Left renal cortex interstitium (tissue), 4 donors: Measurements from ENCODE around the gene PDS5B. TPM values are rescaled to one million over a fixed set of nuclear protein-coding genes. Genes with fewer than 3 reads are reported as not detected.
A peak's percentile ranks its signal among the peaks of the same experiment; 100 is the strongest.
"Not testable (repeated sequence)": the region's sequence is repeated elsewhere in the genome, so short reads cannot be mapped to it uniquely, and the experiment has no call there.

Experiments
- DNase-seq, 4 donors: peaks; one replicate each; pipeline ENCODE4 v3.0.0-alpha.2; 2013; ENCODE audit warnings: low read depth in 4 of 4, low spot score in 2 of 4, missing footprints in 1 of 4
- polyA plus RNA-seq, 4 donors: library from polyadenylated mRNA; unstranded; fragments of 120-200 nt; gene quantifications; one replicate each; pipeline ENCODE4 v1.2.1, GENCODE V29; 2013; ENCODE audit not compliant: insufficient read length in 4 of 4

Gene PDS5B, protein sequence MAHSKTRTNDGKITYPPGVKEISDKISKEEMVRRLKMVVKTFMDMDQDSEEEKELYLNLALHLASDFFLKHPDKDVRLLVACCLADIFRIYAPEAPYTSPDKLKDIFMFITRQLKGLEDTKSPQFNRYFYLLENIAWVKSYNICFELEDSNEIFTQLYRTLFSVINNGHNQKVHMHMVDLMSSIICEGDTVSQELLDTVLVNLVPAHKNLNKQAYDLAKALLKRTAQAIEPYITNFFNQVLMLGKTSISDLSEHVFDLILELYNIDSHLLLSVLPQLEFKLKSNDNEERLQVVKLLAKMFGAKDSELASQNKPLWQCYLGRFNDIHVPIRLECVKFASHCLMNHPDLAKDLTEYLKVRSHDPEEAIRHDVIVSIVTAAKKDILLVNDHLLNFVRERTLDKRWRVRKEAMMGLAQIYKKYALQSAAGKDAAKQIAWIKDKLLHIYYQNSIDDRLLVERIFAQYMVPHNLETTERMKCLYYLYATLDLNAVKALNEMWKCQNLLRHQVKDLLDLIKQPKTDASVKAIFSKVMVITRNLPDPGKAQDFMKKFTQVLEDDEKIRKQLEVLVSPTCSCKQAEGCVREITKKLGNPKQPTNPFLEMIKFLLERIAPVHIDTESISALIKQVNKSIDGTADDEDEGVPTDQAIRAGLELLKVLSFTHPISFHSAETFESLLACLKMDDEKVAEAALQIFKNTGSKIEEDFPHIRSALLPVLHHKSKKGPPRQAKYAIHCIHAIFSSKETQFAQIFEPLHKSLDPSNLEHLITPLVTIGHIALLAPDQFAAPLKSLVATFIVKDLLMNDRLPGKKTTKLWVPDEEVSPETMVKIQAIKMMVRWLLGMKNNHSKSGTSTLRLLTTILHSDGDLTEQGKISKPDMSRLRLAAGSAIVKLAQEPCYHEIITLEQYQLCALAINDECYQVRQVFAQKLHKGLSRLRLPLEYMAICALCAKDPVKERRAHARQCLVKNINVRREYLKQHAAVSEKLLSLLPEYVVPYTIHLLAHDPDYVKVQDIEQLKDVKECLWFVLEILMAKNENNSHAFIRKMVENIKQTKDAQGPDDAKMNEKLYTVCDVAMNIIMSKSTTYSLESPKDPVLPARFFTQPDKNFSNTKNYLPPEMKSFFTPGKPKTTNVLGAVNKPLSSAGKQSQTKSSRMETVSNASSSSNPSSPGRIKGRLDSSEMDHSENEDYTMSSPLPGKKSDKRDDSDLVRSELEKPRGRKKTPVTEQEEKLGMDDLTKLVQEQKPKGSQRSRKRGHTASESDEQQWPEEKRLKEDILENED (N-terminal part only)
- 10 to 100 TPM; 64.3 to 75.1 (median 70.6) TPM for polyA plus RNA-seq

DNA sequence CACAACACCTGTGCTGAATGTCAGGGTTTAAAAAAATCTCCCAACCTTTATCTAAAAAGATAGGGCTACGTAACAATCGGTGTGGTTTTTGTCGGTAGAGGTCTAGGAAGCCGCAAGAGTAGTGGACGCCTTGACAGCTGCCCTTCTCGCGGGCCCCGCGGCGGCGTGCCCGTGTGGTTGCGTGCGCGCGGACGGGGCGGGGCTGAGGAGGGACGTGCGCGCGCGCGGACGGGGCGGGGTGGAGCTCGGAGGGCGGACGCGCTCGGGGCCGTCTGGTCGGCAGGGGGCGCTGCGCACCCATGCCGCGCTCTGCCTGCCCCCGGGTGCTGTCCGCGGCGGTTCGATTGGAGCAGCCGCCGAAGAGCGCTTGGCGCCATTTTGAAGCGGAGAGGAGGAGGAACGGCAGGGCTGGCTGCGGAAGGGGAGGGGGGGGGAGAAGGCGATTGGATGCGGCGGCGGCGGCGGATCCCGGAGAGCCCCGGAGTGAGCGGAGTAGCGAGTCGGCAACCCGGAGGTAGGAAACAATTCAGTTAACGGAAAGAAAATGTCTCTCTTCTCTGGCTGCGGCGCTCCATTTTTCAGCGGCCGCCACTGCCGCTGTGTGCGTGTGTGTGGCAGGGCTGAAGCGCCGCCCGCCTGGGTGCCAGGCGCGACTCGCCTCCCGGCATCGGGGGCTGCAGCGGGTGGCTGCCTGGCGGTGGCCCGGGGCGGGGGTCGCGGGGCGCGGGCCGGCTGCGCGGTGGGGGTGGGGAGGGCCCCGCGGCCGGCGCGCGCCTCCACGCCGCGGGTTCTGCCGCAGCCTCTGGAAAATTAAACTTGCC, at the start of gene PDS5B:
TSS of gene PDS5B (plus strand) at position 373 of the 821 bp plus-strand sequence. CDS start 62,321 bp downstream, outside the sequence.
- peak; percentile 64 to 88 (median 84) for DNase-seq

DNA sequence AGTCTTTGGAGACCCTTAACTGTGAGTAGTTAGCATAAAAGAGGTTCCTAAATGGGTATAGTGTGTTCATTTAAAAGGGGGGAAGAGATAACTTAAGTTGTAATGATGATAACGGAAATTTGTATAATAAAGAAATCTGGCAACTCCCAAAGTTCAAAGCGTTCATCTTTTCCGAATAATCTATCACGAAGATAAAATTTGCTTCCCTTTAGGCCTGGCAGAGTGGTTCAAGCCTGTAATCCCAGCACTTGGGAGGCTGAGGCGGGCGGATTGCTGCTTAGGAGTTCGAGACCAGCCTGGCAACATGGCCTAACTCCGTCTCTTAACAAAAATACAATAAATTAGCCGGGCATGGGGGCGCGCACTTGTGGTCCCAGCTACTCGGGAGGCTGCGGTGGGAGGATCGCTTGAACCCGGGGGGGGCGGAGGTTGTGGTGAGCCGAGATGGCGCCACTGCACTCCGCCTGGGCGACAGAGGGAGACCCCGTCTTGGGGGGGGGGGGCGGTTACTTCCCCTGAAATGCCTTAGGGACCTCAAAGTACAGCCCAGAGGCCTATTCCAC, 48.6 kb upstream of the PDS5B start:
- DNase-seq = no peak

- peak in 1 of 4 donors; percentile 93 for DNase-seq
Measured at GRCh38 chr13:32538143-32538620, 48.1 kb upstream of the PDS5B start.

DNA sequence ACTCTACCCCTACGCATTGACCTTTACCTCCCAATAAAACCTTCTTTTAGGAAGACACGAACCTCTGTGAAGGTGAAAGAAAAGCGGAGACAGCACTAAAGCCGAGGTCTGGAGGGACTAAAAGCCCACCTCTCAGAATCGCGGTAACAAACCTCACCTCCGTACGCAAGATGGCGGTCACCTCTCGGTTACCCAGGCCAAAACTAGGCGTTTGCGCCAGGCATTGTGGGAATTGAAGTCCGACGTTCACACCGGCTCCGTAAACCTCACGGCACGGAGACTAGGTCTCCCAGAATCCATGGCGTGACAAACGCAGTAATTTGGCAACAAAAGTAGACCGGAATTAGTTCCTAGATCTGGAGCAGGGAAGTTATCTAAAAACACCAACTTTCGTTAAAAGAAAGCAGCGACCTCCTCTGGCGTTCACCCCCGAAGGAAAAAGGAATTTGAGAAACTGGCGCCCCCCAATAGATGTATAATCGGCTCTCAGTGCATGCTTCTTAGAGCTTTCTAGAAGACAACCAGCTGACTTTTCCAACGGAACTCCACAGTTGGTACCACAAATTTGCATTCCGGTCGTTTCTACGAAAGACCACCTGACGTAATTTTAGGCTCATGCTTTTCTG, 47.5 kb upstream of the PDS5B start, which contains the start of gene N4BP2L2:
TSS of gene N4BP2L2 (minus strand) at position 175 of the 626 bp plus-strand sequence. CDS start 1,768 bp downstream, outside the sequence.
- DNase-seq = peak; percentile 92 to 99 (median 96)

DNA sequence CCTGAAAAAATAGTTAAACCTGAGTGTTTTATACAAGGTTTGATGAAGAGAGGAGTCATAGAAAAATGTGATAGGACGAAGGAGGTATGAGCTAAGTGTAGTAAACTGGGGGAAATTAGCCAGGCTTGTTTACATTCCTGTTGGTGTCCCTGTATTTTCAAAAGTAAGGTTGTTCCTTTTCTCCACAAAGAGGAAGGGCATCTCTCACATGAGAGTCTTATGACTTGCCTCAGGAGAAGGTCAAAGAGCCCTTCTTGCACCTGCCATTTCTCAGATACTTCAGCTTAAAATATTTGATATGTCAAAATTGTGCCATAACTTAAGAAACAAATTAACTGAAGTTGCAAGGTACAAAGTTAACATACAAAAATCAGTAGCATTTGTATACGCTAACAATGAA, 44.0 kb upstream of the PDS5B start:
- DNase-seq = no peak

- DNase-seq = no peak
Measured at GRCh38 chr13:32545083-32545482, 41.2 kb upstream of the PDS5B start.

GRCh38 chr13:32548837-32549236, 37.4 kb upstream of the PDS5B start:
- DNase-seq = no peak

- no peak for DNase-seq
Measured at GRCh38 chr13:32549788-32550187, 36.5 kb upstream of the PDS5B start.

GRCh38 chr13:32553720-32554119, 32.5 kb upstream of the PDS5B start:
- no peak for DNase-seq

DNA sequence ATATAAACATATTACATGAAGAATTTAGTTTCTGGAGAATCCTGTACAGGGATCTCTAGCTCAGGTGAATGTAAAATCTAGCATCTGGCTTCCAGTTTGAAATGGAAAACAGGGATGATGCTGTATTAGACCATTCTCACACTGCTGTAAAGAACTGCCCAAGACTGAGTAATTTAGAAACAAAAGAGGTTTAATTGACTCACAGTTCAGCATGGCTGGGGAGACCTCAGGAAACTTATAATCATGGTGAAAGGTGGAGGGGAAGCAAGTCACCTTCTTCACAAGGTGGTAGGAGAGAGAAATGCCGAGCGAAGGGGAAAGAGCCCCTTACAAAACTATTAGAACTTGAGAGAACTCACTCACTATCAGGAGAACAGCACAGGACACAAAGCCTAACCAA, 30.6 kb upstream of the PDS5B start:
- no peak for DNase-seq

GRCh38 chr13:32560842-32561241, 25.4 kb upstream of the PDS5B start:
- not testable (repeated sequence) for DNase-seq

- not testable (repeated sequence) for DNase-seq
Measured at GRCh38 chr13:32575687-32576086, 10.6 kb upstream of the PDS5B start.

DNA sequence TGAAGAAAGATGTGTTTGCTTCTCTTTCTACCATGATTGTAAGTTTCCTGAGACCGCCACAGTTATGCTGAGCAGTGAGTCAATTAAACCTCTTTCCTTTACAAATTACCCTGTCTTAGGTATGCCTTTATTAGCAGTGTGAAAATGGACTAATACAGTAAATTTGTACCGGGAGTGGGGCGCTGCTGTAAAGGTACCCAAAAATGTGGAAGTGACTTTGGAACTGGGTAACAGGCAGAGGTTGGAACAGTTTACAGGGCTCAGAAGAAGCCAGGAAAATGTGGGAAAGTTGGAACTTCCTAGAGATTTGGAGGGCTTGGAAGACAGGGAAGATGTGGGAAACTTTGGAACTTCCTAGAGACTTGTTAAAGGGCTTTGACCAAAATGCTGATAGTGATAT, 9.2 kb upstream of the PDS5B start:
- no peak for DNase-seq

DNA sequence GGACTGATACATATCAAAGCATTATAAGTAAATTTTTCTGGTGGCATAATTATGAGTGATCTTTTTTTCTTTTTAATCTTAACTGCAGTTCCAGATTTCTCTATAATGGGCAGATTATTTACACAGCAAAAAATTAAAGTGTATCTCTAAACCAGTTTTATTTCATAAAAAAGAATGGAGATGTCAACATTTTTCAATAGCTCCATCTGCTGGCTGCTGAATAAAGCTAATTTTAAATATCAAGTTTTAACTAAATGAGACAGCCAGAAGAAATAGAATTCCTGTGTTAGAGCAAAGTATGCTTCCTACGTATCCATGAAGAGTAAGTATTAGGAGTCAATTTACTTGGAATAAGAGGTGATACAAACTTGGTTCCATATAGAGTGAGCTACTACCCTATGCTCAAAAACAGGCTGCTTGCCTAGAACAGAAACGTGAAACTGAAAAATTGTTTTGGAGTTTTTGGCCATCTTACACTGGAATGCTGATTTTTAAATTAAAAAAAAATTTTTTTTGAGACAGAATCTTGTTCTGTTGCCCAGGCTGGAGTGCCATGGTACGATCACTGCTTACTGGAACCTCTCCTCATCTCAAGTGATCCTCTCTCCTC, 5.0 kb upstream of the PDS5B start:
- no peak for DNase-seq

- DNase-seq = no peak
Measured at GRCh38 chr13:32582281-32582680, 4.0 kb upstream of the PDS5B start.

DNA sequence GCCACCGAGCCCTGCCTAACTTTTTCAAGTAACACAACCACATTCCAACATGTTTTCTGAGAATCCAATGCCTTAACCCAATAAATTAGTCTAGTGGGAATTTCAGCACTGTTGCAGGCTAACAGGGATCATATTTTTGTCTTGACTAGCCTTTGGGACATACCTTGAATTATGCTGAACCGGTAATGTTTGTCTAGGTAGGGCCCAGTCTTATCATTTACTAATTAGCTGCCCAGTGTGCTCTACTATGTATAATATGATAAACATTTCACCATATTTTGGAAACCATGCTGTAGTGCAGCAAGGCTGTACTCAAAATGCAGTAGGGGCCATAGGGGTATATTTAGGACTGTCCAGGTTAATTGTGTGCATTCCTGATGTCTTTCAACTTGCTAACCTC, 3.3 kb upstream of the PDS5B start:
- DNase-seq = no peak

DNA sequence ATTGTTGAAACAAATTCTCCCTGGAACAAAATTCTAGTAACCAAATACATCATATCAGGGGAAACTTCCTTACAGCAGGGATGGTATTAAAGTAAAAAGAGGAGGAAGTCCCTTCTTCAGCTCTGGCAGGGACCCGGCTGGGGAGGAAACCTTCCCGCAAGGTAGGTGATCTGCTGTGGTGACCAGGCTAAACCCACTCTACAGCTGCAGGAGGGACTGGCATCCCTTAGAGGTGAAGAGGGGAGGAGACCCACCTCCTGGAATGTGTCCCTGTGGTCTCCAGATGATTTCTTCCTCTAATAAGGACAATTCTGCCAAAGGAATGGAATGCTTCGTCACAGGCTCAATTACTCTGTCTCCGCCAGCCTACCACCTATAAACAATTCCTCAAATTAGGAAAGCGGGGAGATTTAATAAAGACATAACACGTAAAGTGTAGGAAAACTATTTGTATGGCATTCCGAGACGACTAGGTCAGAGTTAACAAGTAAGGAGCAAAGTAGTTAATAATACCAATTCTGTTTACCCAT, 637 bp upstream of the PDS5B start:
- DNase-seq = peak in 1 of 4 donors; percentile 8
